Measurements from ENCODE around the gene ZXDA.
"Not testable (repeated sequence)": the region's sequence is repeated elsewhere in the genome, so short reads cannot be mapped to it uniquely, and the experiment has no call there.

ZXDA gene, protein sequence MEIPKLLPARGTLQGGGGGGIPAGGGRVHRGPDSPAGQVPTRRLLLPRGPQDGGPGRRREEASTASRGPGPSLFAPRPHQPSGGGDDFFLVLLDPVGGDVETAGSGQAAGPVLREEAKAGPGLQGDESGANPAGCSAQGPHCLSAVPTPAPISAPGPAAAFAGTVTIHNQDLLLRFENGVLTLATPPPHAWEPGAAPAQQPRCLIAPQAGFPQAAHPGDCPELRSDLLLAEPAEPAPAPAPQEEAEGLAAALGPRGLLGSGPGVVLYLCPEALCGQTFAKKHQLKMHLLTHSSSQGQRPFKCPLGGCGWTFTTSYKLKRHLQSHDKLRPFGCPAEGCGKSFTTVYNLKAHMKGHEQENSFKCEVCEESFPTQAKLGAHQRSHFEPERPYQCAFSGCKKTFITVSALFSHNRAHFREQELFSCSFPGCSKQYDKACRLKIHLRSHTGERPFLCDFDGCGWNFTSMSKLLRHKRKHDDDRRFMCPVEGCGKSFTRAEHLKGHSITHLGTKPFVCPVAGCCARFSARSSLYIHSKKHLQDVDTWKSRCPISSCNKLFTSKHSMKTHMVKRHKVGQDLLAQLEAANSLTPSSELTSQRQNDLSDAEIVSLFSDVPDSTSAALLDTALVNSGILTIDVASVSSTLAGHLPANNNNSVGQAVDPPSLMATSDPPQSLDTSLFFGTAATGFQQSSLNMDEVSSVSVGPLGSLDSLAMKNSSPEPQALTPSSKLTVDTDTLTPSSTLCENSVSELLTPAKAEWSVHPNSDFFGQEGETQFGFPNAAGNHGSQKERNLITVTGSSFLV

GRCh38 chrX:57910287-57910912, at the start of gene ZXDA:
ZXDA (minus strand) TSS chrX:57910458; CDS start chrX:57910420, 38 bp downstream.
- peak within 1 kb of the TSS; percentile 69 for H3K27ac Mint-ChIP-seq
- not testable (repeated sequence) for H3K36me3 Mint-ChIP-seq (ENCODE audit: low read depth)

DNA sequence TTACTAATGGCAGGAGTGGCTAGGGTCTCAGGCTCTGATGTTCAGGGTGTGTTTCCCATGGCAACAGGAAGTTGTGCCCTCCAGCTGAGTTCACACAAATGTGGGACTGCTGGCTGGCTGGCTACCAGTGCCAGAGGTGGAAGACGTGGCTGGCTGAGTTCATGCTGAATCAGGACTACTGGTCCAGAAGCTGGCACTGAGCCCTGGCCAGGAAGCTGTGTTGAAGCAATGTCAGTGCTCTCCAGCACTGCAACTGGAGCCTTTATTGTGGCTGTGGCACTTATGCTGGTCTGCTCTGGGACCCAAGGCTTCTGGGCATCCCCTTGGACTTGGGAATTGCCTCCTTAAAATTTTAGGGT, 42.0 kb upstream of the ZXDA start:
- Mint-ChIP-seq H3K4me3 (no peak overlapping the region), H3K27me3 (no peaks in the 10 kb centered on the region)

More at GRCh38 chrX:57910287-57910912, at the start of gene ZXDA:
- Mint-ChIP-seq H3K4me3 (peak within 1 kb of the TSS; percentile 70), H3K4me1 (ENCODE audit: low read depth) (peaks cover 13% of the 10 kb centered on the region)
- H3K27me3 Mint-ChIP-seq; intact Hi-C loops (cut with micrococcal nuclease); H3K9me3 Mint-ChIP-seq: not testable (repeated sequence)

DNA sequence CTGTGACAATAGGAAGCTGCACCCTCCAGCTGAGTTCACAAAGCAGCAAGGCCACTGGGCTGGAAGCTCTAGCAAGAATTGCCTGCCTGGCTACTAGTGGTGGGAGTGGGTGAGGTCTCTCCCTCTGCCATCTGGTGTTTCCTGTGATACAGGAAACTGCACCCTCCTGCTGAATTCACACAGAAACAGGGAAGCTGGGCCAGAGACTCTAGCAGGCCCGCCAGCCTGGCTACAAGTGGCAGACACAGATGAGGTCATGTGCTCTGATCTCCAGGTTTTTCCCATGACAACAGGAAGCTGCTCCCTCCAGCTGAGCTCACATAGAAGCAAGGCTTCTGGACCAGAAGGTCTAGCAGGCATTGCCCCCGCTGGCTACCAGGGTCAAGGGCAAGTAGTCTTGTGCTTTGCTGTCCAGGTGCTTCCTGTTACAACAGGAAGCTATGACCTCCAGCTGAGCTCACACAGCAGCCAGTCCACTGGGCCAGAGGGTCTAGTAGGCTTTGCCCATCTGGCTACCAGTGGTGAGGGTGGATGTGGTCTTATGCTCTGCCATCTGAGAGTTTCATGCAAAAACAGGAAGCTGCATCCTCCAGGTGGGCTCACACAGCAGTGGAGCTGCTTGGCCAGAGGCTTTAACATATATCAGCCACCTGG, 41.5 kb upstream of the ZXDA start:
- H3K4me1 Mint-ChIP-seq (ENCODE audit: low read depth) = no peaks in the 10 kb centered on the region
- no peaks in the 10 kb centered on the region for H3K27me3 Mint-ChIP-seq
- H3K9me3 Mint-ChIP-seq = peaks cover 9% of the 10 kb centered on the region
- no peak overlapping the region for H3K27ac Mint-ChIP-seq
- no peak overlapping the region for H3K4me3 Mint-ChIP-seq
- no peaks in the 10 kb centered on the region for H3K36me3 Mint-ChIP-seq (ENCODE audit: low read depth)
- intact Hi-C loops (cut with micrococcal nuclease) = no loop called here

More for the DNA sequence above, 42.0 kb upstream of the ZXDA start:
- Mint-ChIP-seq H3K4me1 (ENCODE audit: low read depth) (no peaks in the 10 kb centered on the region), H3K36me3 (ENCODE audit: low read depth) (no peaks in the 10 kb centered on the region), H3K27ac (no peak overlapping the region), H3K9me3 (peaks cover 9% of the 10 kb centered on the region)
- intact Hi-C loops (cut with micrococcal nuclease) = no loop called here

- Mint-ChIP-seq H3K9me3 (no peaks in the 10 kb centered on the region), H3K36me3 (ENCODE audit: low read depth) (no peaks in the 10 kb centered on the region), H3K4me1 (ENCODE audit: low read depth) (no peaks in the 10 kb centered on the region), H3K27me3 (no peaks in the 10 kb centered on the region), H3K27ac (no peak overlapping the region), H3K4me3 (no peak overlapping the region)
- intact Hi-C loops (cut with micrococcal nuclease) = no loop called here
Measured at GRCh38 chrX:57933321-57933720, 23.1 kb upstream of the ZXDA start.

GRCh38 chrX:57932266-57932665, 22.0 kb upstream of the ZXDA start:
- intact Hi-C loops (cut with micrococcal nuclease) = no loop called here
- Mint-ChIP-seq H3K27me3 (no peaks in the 10 kb centered on the region), H3K4me1 (ENCODE audit: low read depth) (no peaks in the 10 kb centered on the region), H3K9me3 (no peaks in the 10 kb centered on the region), H3K27ac (no peak overlapping the region), H3K36me3 (ENCODE audit: low read depth) (no peaks in the 10 kb centered on the region), H3K4me3 (no peak overlapping the region)

DNA sequence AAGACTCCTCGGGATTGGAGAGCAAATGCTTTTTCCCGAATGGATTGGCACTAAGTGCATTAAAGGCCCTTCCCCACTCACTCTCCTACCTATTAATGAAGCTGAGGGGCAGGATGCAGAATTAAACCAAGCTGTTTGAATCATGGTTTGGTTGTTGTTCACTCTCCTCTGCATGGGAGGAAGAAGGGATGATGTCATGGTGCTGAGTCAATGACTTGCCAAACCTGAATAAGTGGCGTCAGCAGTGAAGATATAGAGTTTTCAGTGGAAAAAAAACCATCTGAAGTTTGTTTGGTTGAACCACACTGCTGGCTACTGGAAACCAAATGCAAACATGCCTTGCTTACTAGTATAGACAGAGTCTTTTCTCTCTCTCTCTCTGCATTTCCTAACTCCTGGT, 19.8 kb upstream of the ZXDA start:
- H3K27me3 Mint-ChIP-seq = no peaks in the 10 kb centered on the region
- H3K4me3 Mint-ChIP-seq = no peak overlapping the region
- H3K4me1 Mint-ChIP-seq (ENCODE audit: low read depth) = no peaks in the 10 kb centered on the region
- no peaks in the 10 kb centered on the region for H3K9me3 Mint-ChIP-seq
- intact Hi-C loops (cut with micrococcal nuclease) = no loop called here
- H3K36me3 Mint-ChIP-seq (ENCODE audit: low read depth) = no peaks in the 10 kb centered on the region
- H3K27ac Mint-ChIP-seq = no peak overlapping the region

DNA sequence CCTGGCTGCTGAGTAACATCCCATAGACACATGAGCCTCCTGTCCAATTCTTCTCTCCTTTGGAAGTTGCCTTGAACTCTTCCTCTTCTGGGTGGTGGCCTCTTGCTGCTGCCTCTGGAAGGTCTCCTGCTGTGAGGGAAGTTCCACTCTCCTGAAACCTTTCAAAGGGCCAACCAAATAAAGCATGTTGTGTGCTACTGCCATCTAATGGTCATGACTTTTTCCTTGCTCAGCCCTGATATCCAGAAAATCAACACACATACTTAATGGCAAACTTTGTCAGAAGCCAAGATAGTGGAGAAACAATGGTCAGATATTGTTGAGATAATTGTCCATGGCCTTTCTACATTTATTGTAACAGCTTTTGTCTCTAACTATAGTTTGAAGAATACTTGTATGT, 19.1 kb upstream of the ZXDA start:
- Mint-ChIP-seq H3K27ac (no peak overlapping the region), H3K4me1 (ENCODE audit: low read depth) (no peaks in the 10 kb centered on the region), H3K36me3 (ENCODE audit: low read depth) (no peaks in the 10 kb centered on the region), H3K4me3 (no peak overlapping the region), H3K9me3 (no peaks in the 10 kb centered on the region), H3K27me3 (no peaks in the 10 kb centered on the region)
- intact Hi-C loops (cut with micrococcal nuclease) = loop anchor here (1.0 kb wide), 1 partner anchor 356 kb away; no protein-coding TSS in a partner anchor

GRCh38 chrX:57925806-57926205, 15.5 kb upstream of the ZXDA start:
- H3K4me1 Mint-ChIP-seq (ENCODE audit: low read depth) = no peaks in the 10 kb centered on the region
- no peak overlapping the region for H3K27ac Mint-ChIP-seq
- no peaks in the 10 kb centered on the region for H3K27me3 Mint-ChIP-seq
- H3K9me3 Mint-ChIP-seq = no peaks in the 10 kb centered on the region
- no peaks in the 10 kb centered on the region for H3K36me3 Mint-ChIP-seq (ENCODE audit: low read depth)
- no peak overlapping the region for H3K4me3 Mint-ChIP-seq
- intact Hi-C loops (cut with micrococcal nuclease) = no loop called here

- H3K27me3 Mint-ChIP-seq = no peaks in the 10 kb centered on the region
- no peaks in the 10 kb centered on the region for H3K4me1 Mint-ChIP-seq (ENCODE audit: low read depth)
- no peak overlapping the region for H3K4me3 Mint-ChIP-seq
- intact Hi-C loops (cut with micrococcal nuclease) = no loop called here
- no peaks in the 10 kb centered on the region for H3K9me3 Mint-ChIP-seq
- H3K27ac Mint-ChIP-seq = no peak overlapping the region
- H3K36me3 Mint-ChIP-seq (ENCODE audit: low read depth) = no peaks in the 10 kb centered on the region
Measured at GRCh38 chrX:57918750-57919436, 8.6 kb upstream of the ZXDA start.

GRCh38 chrX:57915680-57916079, 5.4 kb upstream of the ZXDA start:
- Mint-ChIP-seq H3K4me3 (no peak overlapping the region), H3K9me3 (no peaks in the 10 kb centered on the region), H3K4me1 (ENCODE audit: low read depth) (peaks cover 6% of the 10 kb centered on the region), H3K27me3 (no peaks in the 10 kb centered on the region), H3K27ac (no peak overlapping the region), H3K36me3 (ENCODE audit: low read depth) (no peaks in the 10 kb centered on the region)
- intact Hi-C loops (cut with micrococcal nuclease) = no loop called here

GRCh38 chrX:57909595-57910286, 517 bp downstream of the ZXDA start:
- H3K27ac Mint-ChIP-seq = peak overlapping the region; percentile 69
- H3K27me3 Mint-ChIP-seq; H3K36me3 Mint-ChIP-seq (ENCODE audit: low read depth); H3K9me3 Mint-ChIP-seq: not testable (repeated sequence)
- intact Hi-C loops (cut with micrococcal nuclease) = loop anchor here (5.0 kb wide), 1 partner anchor 317 kb away; the partner anchor contains the start of gene ZXDB
- peaks cover 13% of the 10 kb centered on the region for H3K4me1 Mint-ChIP-seq (ENCODE audit: low read depth)
- H3K4me3 Mint-ChIP-seq = peak overlapping the region; percentile 70

DNA sequence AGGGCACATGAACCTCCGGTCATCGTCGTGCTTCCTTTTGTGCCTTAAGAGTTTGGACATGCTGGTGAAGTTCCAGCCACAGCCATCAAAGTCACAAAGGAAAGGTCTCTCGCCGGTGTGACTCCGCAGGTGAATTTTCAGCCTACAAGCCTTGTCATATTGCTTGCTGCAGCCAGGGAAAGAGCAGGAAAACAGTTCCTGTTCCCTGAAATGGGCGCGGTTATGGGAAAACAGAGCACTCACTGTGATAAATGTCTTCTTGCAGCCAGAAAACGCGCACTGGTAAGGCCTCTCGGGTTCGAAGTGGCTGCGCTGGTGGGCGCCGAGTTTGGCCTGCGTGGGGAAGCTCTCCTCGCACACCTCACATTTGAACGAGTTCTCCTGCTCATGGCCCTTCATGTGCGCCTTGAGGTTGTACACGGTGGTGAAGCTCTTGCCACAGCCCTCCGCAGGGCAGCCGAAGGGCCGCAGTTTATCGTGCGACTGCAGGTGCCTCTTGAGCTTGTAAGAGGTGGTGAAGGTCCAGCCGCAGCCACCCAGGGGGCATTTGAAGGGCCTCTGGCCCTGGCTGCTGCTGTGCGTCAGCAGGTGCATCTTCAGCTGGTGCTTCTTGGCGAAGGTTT, 1.2 kb downstream of the ZXDA start:
- H3K4me1 Mint-ChIP-seq (ENCODE audit: low read depth) = peaks cover 13% of the 10 kb centered on the region
- not testable (repeated sequence) for H3K27me3 Mint-ChIP-seq; H3K27ac Mint-ChIP-seq; H3K36me3 Mint-ChIP-seq (ENCODE audit: low read depth); H3K9me3 Mint-ChIP-seq
- intact Hi-C loops (cut with micrococcal nuclease) = loop anchor here (5.0 kb wide), 1 partner anchor 317 kb away; the partner anchor contains the start of gene ZXDB
- peak overlapping the region; percentile 70 for H3K4me3 Mint-ChIP-seq
